GM21381 (cell line): ENCODE data around the gene SLC25A33.
A peak's percentile ranks its signal among the peaks of the same experiment; 100 is the strongest.

ENCODE experiments used
- ATAC-seq: cut with Tn5 transposase; IDR thresholded peaks from one replicate; pipeline ENCODE4 v1.9.1; 2021; ENCODE audit warnings: mild to moderate bottlenecking, moderate library complexity; ENCODE audit not compliant: unreplicated experiment

The SLC25A33 gene

DNA sequence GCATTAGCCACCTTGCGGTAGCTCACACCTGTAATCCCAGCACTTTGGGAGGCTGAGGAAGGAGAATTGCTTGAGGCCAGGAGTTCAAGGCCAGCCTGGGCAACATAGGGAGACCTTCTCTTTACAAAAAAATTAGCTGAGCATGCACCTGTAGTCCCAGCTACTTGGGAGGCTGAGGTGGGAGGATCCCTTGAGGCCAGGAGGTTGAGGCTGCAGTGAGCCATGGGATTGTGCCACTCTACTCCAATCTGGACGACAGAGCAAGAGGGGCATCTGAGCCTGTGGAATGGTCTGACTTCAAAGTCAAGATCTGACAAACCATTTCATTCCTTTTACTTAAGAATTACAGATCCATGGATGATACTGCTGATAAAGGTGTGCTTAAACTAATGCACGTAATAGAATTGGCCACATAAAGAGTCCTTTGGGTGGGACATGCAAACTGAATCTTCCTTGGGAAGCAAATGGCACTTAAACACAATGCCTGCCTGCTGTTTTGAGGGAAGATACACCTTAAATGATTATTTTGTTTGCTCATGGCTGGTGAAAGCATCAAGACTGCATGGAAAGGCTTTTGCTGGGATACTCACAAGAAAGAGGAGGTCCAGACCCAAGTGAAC lies 47.0 kb downstream of the SLC25A33 start:
- no peak for ATAC-seq

GRCh38 chr1:9588551-9589143 lies 49.4 kb downstream of the SLC25A33 start, which contains the start of gene TMEM201:
Gene TMEM201 (plus strand): TSS chr1:9588911. CDS start chr1:9588931, 20 bp downstream.
- peak; percentile 68 for ATAC-seq

GRCh38 chr1:9589144-9589718 lies 50.0 kb downstream of the SLC25A33 start:
- peak; percentile 14 for ATAC-seq

DNA sequence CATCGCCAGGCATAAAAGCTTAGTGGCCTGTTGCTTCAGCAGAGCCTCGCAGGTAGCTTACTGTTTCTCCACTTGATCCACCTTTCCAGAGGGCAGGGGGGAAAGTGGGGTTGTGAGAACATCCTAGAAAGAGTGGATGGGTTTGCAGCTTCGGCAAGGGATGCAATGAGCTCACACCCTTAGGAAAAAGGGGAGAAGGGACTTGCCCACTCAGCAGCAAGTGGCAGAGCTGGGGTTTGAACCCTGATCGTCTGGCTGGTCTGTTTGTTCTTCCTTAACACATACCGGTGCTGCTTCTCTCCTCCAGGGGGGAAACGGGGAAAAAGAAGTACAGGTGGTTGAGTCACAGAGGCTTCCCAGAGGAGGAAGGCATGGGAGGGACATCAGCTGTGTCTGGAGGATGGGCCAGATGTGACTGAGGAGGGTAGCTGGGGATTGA lies 50.5 kb downstream of the SLC25A33 start:
- ATAC-seq: no peak

DNA sequence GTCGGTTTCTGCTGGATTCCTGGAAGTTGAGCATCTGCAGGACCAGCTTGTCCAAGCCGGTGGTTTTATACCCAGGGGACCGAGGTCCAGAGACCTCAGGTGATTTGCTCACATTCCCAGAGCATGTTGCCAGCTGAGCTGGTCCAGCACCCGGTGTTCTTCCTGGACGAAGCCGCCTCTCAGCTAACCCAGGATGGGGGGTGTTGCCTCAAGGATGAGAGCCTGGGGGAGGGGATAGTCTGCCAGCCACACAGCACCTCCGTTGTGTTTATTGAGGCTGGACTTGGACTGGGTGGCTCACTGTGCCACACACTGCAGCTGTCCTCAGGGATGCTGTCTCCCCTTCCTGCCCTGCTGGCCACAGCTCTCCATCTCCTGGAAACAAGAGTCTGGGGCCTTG lies 50.9 kb downstream of the SLC25A33 start:
- no peak for ATAC-seq

DNA sequence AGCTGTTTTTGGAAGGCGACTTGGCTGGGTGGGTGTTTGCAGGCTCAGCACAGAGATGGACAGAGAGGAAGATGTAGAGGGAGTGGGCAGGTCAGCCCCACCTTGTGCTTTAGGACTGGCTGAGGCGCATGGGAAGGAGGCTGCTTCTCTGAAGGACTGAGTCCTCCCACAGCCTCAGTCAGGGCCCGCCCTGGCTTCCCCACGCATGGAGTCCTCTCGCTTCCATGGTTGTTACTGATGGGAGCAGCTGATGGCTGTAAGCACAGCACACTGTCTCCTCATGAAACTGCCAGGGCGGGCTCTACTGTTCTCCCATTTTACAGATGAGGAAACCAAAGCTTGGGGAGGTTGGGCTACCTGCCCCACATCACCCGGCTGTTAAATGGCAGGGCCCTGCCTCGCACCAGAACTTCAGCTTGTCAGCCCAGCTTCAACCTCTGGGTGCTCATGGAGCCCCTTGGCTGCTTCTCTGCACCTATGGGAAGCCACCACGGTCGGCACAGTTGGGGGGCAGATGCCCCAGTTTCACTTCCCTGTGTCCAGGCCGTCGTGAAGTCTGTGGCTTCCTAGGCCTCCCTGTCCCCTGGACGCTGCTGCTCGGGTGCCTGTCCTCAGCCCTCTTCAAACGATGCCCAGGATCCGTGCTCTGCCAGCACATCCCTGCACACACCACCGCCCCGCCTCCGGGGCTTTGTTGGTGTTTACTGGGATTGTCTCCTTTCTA lies 51.8 kb downstream of the SLC25A33 start:
- no peak for ATAC-seq

DNA sequence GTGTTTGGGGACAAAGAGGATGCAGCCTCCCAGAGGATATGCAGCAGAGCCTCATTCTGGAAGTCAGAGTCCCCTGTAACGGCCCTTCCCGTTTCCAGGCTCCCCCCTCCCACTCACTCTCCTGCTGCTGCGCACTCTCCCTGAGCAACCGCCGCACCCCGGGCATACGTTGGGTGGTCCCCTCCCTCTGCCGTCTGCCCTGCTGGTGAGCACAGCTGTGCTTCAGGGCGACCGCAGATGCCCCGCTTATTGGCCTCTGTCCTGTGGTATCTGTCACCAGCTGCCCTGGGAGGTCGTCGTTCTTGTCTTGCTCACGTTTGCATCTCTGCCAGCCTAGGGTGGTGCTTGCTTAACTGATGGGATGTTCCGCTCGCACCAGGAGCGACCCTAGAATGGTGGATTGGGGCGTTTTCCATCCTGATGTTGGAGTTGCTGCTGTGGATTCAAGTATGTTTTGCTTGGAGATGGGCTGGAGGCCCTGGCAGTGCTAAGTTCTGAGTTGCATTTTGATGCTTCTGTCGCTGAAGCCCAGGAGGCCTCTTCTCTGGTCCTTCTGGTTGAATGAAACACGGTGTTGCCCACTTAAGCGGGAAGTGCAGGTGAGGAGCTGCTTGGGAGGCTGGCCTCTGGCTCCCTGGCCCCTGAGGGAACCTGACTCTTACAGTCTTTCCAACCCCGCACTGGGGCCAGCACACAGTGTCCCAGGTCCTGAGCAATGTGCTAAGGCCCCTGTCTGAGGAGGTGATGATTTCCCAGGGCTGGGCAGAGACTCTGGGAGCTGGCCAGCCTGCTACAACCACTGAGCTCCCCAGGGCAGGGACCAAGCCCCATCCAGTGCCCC lies 52.6 kb downstream of the SLC25A33 start:
- ATAC-seq: no peak

DNA sequence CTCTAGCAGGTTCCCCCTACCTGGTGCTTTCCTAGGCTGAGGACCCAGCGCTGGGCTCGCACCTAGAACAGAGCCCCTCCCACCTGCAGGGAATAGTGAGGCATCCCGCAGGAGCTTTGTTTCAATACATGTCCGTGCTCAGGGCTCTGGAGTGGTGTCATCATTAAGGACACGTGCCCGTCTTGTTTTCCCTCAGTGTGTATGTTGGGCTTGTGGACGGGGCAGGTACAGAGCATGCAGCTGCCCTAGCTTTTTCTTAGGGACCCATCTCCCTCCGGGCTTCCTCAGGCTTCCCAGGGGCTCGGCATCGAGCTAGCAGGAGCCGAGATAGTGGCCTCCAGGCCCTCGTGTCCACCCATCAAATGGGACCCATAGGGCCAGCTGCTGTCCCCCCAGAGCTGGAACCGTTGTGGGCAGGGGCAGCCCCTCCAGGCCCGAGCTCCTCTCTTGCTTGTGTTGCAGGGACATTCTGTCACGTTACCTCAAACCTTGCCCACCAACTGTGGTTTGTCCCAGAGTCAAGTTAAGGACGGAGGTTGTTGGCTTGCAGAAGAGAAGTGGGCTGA lies 53.3 kb downstream of the SLC25A33 start:
- no peak for ATAC-seq

GRCh38 chr1:9593147-9593491 lies 53.9 kb downstream of the SLC25A33 start:
- no peak for ATAC-seq

GRCh38 chr1:9593492-9594465 lies 54.5 kb downstream of the SLC25A33 start:
- ATAC-seq: no peak

- ATAC-seq: no peak
Measured at GRCh38 chr1:9594471-9595155, 55.3 kb downstream of the SLC25A33 start.

- no peak for ATAC-seq
Measured at GRCh38 chr1:9595156-9595967, 56.1 kb downstream of the SLC25A33 start.

GRCh38 chr1:9595968-9596340 lies 56.7 kb downstream of the SLC25A33 start:
- no peak for ATAC-seq

DNA sequence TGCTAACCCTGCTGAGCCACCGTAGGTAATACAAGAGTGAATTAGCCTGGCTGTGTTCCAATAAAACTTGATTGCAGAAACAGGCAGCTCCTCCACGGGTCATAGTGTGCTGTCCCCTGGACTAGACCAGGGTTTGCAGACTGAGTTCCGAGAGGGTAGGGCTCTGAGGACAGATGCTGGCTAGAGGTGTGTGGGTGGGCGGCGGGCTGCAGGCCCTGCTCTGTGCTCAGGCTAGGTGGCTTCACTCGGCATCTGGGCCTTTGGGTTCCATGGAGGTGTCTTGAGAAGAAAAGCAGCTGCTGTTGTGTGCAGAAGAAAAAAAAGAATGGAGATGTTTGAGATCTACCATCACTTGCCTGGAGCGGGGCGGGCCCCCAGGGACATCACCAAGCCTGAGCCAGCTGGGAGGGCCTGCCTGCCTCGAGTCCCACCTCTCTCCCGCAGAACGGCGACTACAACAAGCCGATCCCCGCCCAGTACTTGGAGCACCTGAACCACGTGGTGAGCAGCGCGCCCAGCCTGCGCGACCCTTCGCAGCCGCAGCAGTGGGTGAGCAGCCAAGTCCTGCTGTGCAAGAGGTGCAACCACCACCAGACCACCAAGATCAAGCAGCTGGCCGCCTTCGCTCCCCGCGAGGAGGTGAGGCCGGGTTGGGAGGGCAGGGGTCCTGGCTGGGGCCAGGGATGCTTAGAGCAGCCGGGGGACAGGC lies 57.3 kb downstream of the SLC25A33 start:
- ATAC-seq: no peak

DNA sequence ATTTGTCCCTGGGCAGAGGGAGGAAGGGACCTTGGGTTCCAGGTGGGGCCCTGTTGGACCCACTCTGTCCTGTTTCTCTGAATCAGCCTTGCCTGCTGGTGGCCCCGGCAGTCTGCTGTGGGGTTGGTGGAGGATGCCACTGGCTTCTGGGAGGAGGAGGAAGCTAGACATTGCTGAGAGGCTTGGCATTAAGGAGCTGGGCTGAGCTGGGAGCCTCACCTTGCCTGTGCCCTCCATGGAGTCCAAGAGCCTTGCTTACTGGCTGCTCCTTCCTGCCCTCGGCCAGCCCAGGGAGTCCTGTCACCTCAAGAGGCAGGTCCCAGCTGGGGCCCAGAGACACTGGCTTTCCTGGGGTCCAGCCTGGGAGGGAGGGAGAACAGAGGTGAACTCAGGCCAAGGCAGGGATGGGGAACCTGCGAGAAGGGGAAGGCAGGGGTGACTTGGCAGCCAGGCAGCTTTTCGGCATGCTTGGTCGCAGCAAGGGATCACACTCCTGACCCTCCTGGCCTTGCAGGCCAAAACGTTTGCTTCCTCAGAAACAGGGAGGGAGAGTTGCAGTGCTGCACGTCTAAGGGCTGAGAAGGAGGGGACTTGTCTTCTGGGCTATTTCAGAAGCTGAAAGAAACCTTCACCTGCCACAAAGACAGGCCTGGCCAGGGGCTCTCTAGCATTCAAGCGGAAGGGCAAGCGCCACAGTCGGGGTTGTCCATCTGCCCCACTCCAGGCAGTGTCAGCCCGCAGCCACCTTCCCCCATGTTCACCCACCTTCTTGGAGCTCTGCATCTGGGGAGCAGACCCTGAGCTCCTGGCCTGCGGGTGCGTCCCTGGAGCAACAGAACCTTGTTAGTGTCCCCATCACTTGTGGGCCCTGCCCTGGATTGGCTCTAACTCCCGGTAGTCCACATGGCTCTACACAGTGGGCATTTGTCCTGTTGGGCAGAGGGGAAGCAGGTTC lies 58.4 kb downstream of the SLC25A33 start:
- no peak for ATAC-seq

- ATAC-seq: no peak
Measured at GRCh38 chr1:9598316-9598700, 59.0 kb downstream of the SLC25A33 start.
